Transverse colon (tissue), 4 donors: ENCODE data around the gene GALNT17.

Experiments
- EP300 ChIP-seq: sonication (generic); formaldehyde crosslinking; IDR thresholded peaks from one replicate; pipeline ENCODE4 v1.6.1; 2017; ENCODE audit warnings: antibody characterized with exemption, low read depth
- POLR2A ChIP-seq: fragments of 450-650 bp; IDR thresholded peaks from one replicate; pipeline ENCODE4 v1.6.1; 2016; ENCODE audit warnings: antibody characterized with exemption, mild to moderate bottlenecking, moderate library complexity
- POLR2AphosphoS5 ChIP-seq, 3 donors: sonication (generic); formaldehyde crosslinking; IDR thresholded peaks; one replicate each; pipeline ENCODE4 v1.6.1; 2016; ENCODE audit warnings: antibody characterized with exemption in 3 of 3
- TF ChIP-seq, protein P1 (sequence below), 5 experiments: fragments of 200-600 bp in 3 of 5; fragments of 450-650 bp in 2 of 5; sonication (generic) in 3 of 5; IDR thresholded peaks; 1 replicate in 2 of 5; 2 replicates in 3 of 5; pipeline ENCODE4 v1.5.1; 2016 to 2017; ENCODE audit warnings: antibody characterized with exemption in 5 of 5, inconsistent platforms in 3 of 5, mild to moderate bottlenecking in 2 of 5, moderate library complexity in 1 of 5

DNA sequence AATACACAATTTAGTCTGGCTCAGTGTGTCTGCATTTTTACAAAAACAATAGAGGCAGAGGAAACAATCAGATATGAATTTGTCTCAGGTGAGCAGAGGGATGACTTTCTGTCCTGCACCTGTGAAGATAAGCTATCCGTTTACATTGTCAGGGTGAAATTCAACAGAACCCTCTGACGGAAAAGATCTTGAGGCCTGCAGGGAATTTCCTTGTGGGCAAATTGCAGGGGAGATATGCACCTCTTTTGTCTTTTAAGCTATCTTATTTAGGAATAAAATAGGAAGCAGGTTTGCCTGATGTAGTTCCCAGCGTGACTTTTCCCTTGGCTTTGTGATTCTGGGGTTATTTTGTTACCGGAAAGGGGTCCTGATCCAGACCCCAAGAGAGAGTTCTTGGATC, 325.1 kb downstream of the GALNT17 start:
- TF ChIP-seq, protein P1, sequence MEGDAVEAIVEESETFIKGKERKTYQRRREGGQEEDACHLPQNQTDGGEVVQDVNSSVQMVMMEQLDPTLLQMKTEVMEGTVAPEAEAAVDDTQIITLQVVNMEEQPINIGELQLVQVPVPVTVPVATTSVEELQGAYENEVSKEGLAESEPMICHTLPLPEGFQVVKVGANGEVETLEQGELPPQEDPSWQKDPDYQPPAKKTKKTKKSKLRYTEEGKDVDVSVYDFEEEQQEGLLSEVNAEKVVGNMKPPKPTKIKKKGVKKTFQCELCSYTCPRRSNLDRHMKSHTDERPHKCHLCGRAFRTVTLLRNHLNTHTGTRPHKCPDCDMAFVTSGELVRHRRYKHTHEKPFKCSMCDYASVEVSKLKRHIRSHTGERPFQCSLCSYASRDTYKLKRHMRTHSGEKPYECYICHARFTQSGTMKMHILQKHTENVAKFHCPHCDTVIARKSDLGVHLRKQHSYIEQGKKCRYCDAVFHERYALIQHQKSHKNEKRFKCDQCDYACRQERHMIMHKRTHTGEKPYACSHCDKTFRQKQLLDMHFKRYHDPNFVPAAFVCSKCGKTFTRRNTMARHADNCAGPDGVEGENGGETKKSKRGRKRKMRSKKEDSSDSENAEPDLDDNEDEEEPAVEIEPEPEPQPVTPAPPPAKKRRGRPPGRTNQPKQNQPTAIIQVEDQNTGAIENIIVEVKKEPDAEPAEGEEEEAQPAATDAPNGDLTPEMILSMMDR (IDR thresholded peaks at IDR 0.05) = no peak
- TF ChIP-seq POLR2AphosphoS5 (IDR thresholded peaks at IDR 0.05) = no peak
- no peak for TF ChIP-seq EP300
- TF ChIP-seq POLR2A = no peak
